ENCODE data around the gene KCNH3. TPM values are rescaled to one million over a fixed set of nuclear protein-coding genes. Genes with fewer than 3 reads are reported as not detected.

KCNH3 gene
- total RNA-seq, 1 experiment from 2014 or later: 0.26 TPM

DNA sequence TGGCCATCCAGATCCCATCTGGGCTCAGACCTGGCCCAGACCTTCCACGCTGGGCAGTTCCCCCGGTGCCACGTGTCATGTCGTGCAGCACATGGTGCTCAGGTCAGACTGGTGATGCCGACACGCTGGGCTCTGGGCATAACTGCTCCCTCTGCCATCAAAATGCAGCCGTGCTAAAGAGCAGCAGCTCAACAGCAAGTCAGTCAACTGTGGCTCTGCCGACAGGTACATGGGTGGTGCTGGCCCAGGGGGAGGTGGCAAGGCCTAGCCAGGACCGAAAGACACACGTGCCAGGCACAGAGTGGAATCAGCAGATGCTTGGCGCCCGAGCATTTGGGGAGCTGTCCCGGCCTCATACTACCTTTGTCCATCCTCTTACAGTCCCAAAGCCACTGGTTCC, 27.5 kb downstream of the KCNH3 start:
- no peak overlapping the region for H3K56ac ChIP-seq (ENCODE audit: insufficient read length, low read depth, low read length)
- H2BK5ac ChIP-seq (ENCODE audit: insufficient read length, low read length): no peak overlapping the region
- no peaks in the 10 kb centered on the region for H3K4me1 ChIP-seq (ENCODE audit: insufficient read depth, low read length)
- Mint-ChIP-seq H3K9me3 (peaks cover 0 to 3% of the 10 kb centered on the region in 2 experiments; a peak in 1 of 5 replicates), H3K36me3 (ENCODE audit: insufficient read depth in 1 of 3, low read depth in 3 of 3) (peaks cover 19 to 43% (median 40%) of the 10 kb centered on the region in 3 experiments; a peak in 6 of 7 replicates), H3K27ac (peak overlapping the region in 1 of 3 experiments; percentile 55; a peak in 1 of 7 replicates), H3K4me1 (peaks cover 2 to 14% of the 10 kb centered on the region in 2 experiments), H3K4me3 (peak overlapping the region; percentile 19 to 44; a peak in 3 of 5 replicates), H3K27me3 (ENCODE audit: low read depth) (no peaks in the 10 kb centered on the region; the same call in 1 of the 2 replicates)
- H4K91ac ChIP-seq (ENCODE audit: insufficient read length, low read depth, low read length): no peak overlapping the region
- no peaks in the 10 kb centered on the region for H4K20me1 ChIP-seq (ENCODE audit: control insufficient read depth, insufficient read depth, insufficient read length)
- H2AK5ac ChIP-seq (ENCODE audit: insufficient read length, low read length): no peak overlapping the region
- no peak overlapping the region for H2BK20ac ChIP-seq (ENCODE audit: low read depth, low read length, poor library complexity, severe bottlenecking)
- no peaks in the 10 kb centered on the region; the same call in 1 of the 2 replicates for H3K79me2 ChIP-seq (ENCODE audit: insufficient read depth, low read length)
- H3K4me2 ChIP-seq (ENCODE audit: insufficient read depth, insufficient read length, low read length): peak overlapping the region; percentile 74
- H3K79me1 ChIP-seq (ENCODE audit: insufficient read depth, low read depth, low read length, poor library complexity, severe bottlenecking): peaks cover 3% of the 10 kb centered on the region
- no peak overlapping the region for H2BK120ac ChIP-seq (ENCODE audit: low read depth, low read length, poor library complexity, severe bottlenecking)
- H3K14ac ChIP-seq (ENCODE audit: insufficient read depth, low read length): no peak overlapping the region
- H3K23me2 ChIP-seq (ENCODE audit: insufficient read length, low read depth, low read length, poor library complexity, severe bottlenecking): peaks cover 6% of the 10 kb centered on the region
- no peak overlapping the region for H3T11ph ChIP-seq (ENCODE audit: low read length)
- no peak for DNase-seq
- TF ChIP-seq, protein P1, sequence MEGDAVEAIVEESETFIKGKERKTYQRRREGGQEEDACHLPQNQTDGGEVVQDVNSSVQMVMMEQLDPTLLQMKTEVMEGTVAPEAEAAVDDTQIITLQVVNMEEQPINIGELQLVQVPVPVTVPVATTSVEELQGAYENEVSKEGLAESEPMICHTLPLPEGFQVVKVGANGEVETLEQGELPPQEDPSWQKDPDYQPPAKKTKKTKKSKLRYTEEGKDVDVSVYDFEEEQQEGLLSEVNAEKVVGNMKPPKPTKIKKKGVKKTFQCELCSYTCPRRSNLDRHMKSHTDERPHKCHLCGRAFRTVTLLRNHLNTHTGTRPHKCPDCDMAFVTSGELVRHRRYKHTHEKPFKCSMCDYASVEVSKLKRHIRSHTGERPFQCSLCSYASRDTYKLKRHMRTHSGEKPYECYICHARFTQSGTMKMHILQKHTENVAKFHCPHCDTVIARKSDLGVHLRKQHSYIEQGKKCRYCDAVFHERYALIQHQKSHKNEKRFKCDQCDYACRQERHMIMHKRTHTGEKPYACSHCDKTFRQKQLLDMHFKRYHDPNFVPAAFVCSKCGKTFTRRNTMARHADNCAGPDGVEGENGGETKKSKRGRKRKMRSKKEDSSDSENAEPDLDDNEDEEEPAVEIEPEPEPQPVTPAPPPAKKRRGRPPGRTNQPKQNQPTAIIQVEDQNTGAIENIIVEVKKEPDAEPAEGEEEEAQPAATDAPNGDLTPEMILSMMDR (conservative IDR thresholded peaks at IDR 0.05): no peak
- WGBS (ENCODE audit: extremely low coverage, insufficient read length, low lambda C conversion rate): no CpG with 5 or more reads among the region's 13 CpGs
- H3K27me3 ChIP-seq (ENCODE audit: insufficient read depth, low read length): no peaks in the 10 kb centered on the region
- no peak overlapping the region for H2AFZ ChIP-seq (ENCODE audit: low read length)
- no peak overlapping the region for H3K18ac ChIP-seq (ENCODE audit: insufficient read length, low read depth, low read length)
- H4K8ac ChIP-seq (replicated peaks; ENCODE audit: insufficient read length, low read depth, low read length): no peak overlapping the region
- no peak overlapping the region for H3K27ac ChIP-seq (ENCODE audit: insufficient read length, low read depth, low read length)
- H2BK15ac ChIP-seq (ENCODE audit: low read depth, low read length): no peak overlapping the region
- no peak overlapping the region for H3K4ac ChIP-seq (ENCODE audit: low read depth, low read length)
- H4K5ac ChIP-seq (ENCODE audit: insufficient read length, low read depth, low read length): no peak overlapping the region
- no peak overlapping the region for H3K23ac ChIP-seq (ENCODE audit: insufficient read length, low read depth, low read length)
- no peak overlapping the region for H2BK12ac ChIP-seq (ENCODE audit: insufficient read length, low read depth, low read length)
- H3K9me3 ChIP-seq (ENCODE audit: control insufficient read depth, low read depth, low read length): no peaks in the 10 kb centered on the region
- H3K9ac ChIP-seq (ENCODE audit: extremely low read depth, insufficient read length, low read length): no peak overlapping the region

Data from H9 (cell line).